ENCODE measurements around the gene FAXDC2. TPM values are rescaled to one million over a fixed set of nuclear protein-coding genes. Genes with fewer than 3 reads are reported as not detected.

The FAXDC2 gene, protein sequence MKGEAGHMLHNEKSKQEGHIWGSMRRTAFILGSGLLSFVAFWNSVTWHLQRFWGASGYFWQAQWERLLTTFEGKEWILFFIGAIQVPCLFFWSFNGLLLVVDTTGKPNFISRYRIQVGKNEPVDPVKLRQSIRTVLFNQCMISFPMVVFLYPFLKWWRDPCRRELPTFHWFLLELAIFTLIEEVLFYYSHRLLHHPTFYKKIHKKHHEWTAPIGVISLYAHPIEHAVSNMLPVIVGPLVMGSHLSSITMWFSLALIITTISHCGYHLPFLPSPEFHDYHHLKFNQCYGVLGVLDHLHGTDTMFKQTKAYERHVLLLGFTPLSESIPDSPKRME
- total RNA-seq: not detected

DNA sequence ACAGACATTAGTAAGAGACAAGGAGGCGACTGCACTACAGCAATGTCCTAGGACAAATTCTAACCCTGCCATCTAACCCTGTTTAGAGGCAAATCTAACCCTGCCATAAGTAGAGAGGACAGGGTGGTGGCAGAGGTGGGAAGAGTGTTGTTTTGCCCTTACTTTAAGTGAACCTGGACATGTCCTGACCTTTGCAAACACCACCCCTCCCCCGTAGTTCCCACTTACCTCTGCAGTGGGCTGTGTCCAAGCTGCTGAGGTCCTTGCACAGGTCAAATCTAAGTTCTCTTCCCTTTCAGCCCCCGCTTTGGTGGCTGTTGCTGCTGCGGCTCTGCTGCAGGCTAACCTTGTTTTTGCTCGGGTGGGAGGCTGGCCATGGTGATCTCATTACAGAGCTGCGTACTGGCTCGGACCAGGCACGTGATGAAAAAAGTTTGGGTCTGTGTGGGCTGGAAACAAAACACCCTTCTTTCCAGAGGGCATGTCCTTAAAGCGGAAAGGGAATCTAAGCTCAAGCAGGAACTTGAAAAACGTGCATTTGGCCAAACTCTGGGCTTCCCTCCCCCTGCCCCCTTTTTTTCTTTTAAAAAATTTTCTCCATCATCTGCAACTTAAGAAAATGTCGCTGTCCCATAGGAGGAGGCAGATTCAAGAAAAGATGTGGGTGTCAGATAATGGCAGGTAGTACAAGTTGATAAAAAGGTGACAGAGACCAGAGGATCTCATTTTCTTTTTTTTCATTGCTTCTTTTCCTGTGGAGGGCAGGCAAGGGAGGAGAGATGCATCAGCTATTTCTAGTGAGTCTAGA is at the start of gene FAXDC2:
TSS of gene FAXDC2 (minus strand) at position 349 of the 808 bp plus-strand sequence. CDS start 12,425 bp downstream, outside the sequence.
- ATAC-seq (no peak), DNase-seq (ENCODE audit: low spot score) (no peak)
- no peaks in the 10 kb centered on the region for H3K27me3 Mint-ChIP-seq
- no peak within 1 kb of the TSS for H3K4me3 Mint-ChIP-seq
- H3K4me1 Mint-ChIP-seq (ENCODE audit: low read depth in 2 of 2): no peaks in the 10 kb centered on the region
- no peaks in the 10 kb centered on the region for H3K36me3 Mint-ChIP-seq
- no peaks in the 10 kb centered on the region for H3K9me3 Mint-ChIP-seq
- no peak within 1 kb of the TSS for H3K27ac Mint-ChIP-seq

DNA sequence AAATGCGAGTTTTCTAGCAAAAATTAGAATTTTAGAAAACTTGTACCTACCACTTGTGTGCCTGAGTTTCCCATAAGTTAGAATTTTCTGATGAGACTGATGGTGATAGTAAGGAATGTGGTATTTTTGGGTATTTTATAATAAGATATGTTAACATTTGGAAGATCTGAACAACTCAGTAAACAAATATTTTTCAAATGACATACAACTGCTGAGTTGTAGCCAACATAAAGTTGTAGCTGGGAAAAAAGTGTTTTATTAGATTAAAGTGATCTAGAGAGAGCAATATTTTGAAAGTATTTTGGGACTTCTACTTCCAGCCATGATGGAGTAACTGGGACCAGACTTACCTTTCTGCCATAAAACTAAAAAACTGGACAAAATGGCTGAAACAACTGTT is 49.7 kb upstream of the FAXDC2 start:
- H3K27ac Mint-ChIP-seq: no peak overlapping the region
- H3K4me1 Mint-ChIP-seq (ENCODE audit: low read depth in 2 of 2): no peaks in the 10 kb centered on the region
- DNase-seq (ENCODE audit: low spot score): no peak
- H3K36me3 Mint-ChIP-seq: peaks cover 37% of the 10 kb centered on the region
- no peaks in the 10 kb centered on the region for H3K9me3 Mint-ChIP-seq
- no peak for ATAC-seq
- no peak overlapping the region for H3K4me3 Mint-ChIP-seq
- H3K27me3 Mint-ChIP-seq: no peaks in the 10 kb centered on the region

DNA sequence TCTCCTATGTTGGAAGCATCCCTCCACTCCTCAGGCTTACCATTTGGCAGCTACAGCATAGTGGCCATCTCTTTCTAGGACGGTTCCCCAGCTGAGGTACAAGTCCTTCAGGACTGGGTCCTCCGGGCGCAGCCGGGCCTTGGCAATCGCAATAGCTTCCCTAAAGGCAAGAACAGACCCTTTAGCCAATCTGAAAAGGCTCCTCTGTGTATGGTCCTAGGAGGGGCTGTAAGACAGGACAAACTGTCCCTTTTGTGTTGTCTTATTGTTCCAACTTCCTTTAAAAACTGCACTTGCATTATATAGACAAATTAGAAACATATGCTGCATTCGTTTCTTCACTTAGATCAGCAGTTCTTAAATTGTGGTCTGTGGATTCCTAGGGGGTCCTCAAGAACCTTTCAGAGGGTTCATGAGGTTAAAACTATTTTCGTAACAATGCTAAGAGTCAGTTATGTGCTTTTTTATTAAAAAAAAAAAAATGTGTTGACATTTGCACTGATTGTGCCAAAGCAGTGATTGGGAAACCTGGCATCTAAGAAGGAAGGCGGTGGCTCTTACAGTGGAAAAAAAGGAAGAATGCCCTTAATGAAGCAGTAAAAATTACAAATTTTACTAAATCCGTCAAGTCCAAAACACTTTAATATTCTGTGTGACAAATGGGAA is 48.9 kb upstream of the FAXDC2 start:
- no peak for ATAC-seq
- H3K27me3 Mint-ChIP-seq: no peaks in the 10 kb centered on the region
- H3K4me1 Mint-ChIP-seq (ENCODE audit: low read depth in 2 of 2): no peaks in the 10 kb centered on the region
- peaks cover 31% of the 10 kb centered on the region for H3K36me3 Mint-ChIP-seq
- no peak overlapping the region for H3K27ac Mint-ChIP-seq
- no peaks in the 10 kb centered on the region for H3K9me3 Mint-ChIP-seq
- H3K4me3 Mint-ChIP-seq: no peak overlapping the region
- DNase-seq (ENCODE audit: low spot score): no peak

DNA sequence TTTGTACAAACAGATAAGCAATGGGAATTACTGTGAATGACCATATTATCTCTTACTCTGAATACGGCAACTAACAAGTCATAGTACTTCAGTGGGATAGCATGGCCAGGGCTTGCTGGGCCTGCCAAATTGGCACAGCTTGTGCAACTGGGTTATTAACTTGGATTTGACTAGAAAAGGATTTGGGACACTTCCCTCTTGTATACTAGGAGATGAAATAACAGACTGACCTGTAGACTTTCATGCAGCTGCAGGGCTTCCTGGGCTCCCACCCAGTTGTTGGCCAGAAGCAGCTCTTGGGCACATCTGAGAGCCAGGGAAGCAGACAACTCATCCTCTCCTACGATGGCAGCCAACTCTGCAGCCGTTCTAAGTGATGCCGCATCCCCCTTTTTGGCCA is 47.8 kb upstream of the FAXDC2 start:
- Mint-ChIP-seq H3K4me1 (ENCODE audit: low read depth in 2 of 2) (no peaks in the 10 kb centered on the region), H3K27me3 (no peaks in the 10 kb centered on the region), H3K4me3 (no peak overlapping the region), H3K27ac (no peak overlapping the region), H3K9me3 (no peaks in the 10 kb centered on the region), H3K36me3 (peaks cover 31% of the 10 kb centered on the region)
- ATAC-seq: no peak
- DNase-seq (ENCODE audit: low spot score): no peak

DNA sequence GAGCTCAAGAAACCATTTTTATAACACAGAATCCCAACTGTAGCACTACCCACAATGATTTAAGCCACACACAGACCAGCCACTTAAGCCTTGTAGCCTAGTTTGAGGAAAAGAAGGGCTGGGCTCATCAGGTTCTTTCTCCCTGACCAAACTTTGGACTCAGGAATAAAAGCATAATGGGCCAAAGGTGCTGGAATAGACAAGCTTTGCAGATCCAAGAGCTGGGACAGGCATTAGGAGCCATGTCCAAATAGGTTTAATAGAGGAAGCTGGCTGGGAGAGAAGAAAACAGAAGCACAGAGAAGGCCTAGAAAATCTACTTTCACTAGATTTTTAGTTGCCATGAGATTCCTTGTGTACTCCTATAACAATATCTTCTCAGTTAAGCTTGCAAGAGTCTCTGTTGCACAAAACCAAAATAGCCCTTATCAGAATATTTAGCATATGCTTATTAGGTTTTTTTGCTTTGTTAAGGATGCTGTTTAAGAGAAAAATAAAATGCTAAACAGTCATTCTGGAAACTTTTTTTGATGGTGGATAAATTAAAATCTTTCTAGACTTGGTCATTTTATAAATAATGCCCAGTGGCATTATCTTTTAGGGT is 46.3 kb upstream of the FAXDC2 start:
- no peaks in the 10 kb centered on the region for H3K27me3 Mint-ChIP-seq
- no peak overlapping the region for H3K27ac Mint-ChIP-seq
- ATAC-seq: no peak
- no peak for DNase-seq (ENCODE audit: low spot score)
- no peaks in the 10 kb centered on the region for H3K4me1 Mint-ChIP-seq (ENCODE audit: low read depth in 2 of 2)
- H3K9me3 Mint-ChIP-seq: no peaks in the 10 kb centered on the region
- no peak overlapping the region for H3K4me3 Mint-ChIP-seq
- H3K36me3 Mint-ChIP-seq: peaks cover 26% of the 10 kb centered on the region

DNA sequence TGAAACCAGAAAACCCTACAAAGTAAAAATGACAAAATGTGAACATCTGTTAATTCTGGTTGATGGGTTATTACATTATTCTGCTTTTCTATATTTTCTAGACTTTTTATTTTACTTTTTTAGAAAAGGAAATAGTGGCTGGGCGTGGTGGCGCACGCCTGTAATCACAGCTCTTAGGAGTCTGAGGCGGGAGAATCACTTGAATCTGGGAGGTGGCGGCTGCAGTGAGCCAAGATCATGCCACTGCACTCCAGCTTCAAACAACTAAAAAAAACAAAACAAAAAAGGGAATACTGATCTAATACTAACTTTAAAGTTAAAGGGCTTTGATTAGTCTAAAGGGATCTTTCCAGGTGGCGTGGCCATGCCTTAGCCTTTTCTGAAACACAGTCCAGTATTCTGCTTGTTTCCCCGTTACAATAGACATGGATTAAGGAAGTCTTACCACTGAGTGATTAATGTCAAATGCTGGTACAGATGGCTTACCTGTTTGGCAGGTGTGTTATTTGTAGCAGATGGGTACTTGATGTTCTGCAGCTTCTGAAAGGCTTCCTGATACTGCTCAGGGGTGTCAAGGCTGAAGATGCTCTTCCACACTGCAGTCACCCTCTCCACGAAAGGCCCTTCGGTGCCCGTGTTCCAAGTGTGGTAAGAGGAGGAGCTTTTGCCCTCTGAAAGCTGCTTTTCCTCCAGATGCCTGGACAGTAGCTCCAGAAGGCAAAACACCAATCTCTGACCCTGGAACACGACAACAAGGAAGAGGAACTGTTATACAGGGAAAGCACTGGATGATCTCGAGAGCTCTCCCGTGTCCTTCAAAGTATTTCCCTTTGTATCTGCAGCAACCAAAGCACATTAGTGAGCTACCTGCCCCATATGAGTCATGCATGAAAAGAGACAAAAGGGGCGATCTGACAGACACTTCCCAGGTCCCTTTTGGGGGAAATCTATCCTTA is 45.5 kb upstream of the FAXDC2 start:
- H3K4me1 Mint-ChIP-seq (ENCODE audit: low read depth in 2 of 2): no peaks in the 10 kb centered on the region
- DNase-seq (ENCODE audit: low spot score): no peak
- ATAC-seq: no peak
- H3K27ac Mint-ChIP-seq: no peak overlapping the region
- H3K9me3 Mint-ChIP-seq: no peaks in the 10 kb centered on the region
- H3K27me3 Mint-ChIP-seq: no peaks in the 10 kb centered on the region
- no peak overlapping the region for H3K4me3 Mint-ChIP-seq
- peaks cover 30% of the 10 kb centered on the region for H3K36me3 Mint-ChIP-seq

DNA sequence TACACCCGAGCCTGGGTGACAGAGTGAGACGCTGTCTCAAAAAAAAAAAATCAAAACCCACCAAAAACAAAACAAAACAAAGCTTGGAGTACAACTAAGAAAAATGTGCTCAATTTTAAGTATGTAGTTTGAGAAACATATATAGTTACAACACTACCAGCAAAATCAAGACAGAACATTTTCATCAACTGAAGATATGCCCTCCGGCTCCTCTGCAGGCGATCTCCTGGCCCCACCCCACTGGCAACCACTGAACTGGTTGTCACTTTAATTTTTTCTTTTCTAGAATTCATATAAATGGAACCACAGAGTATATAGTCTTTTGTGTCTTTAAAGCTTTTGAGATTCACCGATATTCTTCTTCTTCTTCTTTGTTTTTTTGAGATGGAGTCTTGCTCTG is 43.0 kb upstream of the FAXDC2 start:
- Mint-ChIP-seq H3K9me3 (no peaks in the 10 kb centered on the region), H3K4me3 (no peak overlapping the region), H3K36me3 (peaks cover 31% of the 10 kb centered on the region), H3K4me1 (ENCODE audit: low read depth in 2 of 2) (no peaks in the 10 kb centered on the region), H3K27ac (no peak overlapping the region), H3K27me3 (no peaks in the 10 kb centered on the region)
- ATAC-seq (no peak), DNase-seq (ENCODE audit: low spot score) (no peak)

DNA sequence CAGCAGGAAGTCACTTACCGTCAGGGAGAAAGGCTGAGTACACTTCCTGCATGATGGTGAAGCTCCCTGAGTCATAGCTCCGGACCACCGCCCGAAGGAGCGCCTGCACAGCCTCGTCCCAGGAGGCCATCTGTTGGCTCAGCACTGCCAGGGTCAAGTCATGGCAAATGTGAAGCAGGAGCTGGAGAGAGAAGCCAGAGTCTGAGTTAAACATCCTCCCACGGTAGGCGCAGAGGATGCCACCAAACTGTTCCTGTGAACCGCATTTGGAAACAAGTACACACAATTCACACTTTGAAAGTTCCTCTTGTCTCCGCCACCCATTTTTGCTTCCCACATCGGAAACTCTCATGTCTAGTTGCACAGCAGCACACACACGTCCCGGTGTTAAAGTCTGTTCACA is 42.0 kb upstream of the FAXDC2 start:
- Mint-ChIP-seq H3K4me1 (ENCODE audit: low read depth in 2 of 2) (no peaks in the 10 kb centered on the region), H3K36me3 (peaks cover 38% of the 10 kb centered on the region), H3K4me3 (no peak overlapping the region), H3K9me3 (no peaks in the 10 kb centered on the region), H3K27ac (no peak overlapping the region), H3K27me3 (no peaks in the 10 kb centered on the region)
- no peak for ATAC-seq
- no peak for DNase-seq (ENCODE audit: low spot score)

DNA sequence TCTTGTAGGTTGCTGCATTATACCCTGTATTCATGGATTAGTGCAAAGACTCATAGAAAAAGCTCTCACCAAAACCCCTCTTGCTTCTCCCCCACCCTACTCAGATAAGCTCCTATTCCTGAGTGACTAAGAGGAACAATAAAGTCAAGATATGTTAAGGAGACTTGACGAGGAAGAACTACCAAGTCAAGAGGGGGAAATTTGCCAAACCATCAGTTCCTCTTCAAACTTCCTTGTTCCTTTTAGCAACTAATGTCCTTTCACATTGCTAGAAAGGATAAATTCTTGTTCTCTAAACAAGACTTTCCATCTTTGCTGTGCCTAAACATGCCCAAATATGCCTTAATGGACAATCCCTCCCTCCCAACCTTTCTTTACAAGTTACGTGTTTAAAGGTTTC is 35.0 kb upstream of the FAXDC2 start:
- H3K27me3 Mint-ChIP-seq: no peaks in the 10 kb centered on the region
- H3K36me3 Mint-ChIP-seq: peaks cover 57% of the 10 kb centered on the region
- no peak overlapping the region for H3K27ac Mint-ChIP-seq
- H3K4me1 Mint-ChIP-seq (ENCODE audit: low read depth in 2 of 2): no peaks in the 10 kb centered on the region
- peaks cover 11% of the 10 kb centered on the region for H3K9me3 Mint-ChIP-seq
- no peak for DNase-seq (ENCODE audit: low spot score)
- H3K4me3 Mint-ChIP-seq: no peak overlapping the region
- ATAC-seq: no peak

DNA sequence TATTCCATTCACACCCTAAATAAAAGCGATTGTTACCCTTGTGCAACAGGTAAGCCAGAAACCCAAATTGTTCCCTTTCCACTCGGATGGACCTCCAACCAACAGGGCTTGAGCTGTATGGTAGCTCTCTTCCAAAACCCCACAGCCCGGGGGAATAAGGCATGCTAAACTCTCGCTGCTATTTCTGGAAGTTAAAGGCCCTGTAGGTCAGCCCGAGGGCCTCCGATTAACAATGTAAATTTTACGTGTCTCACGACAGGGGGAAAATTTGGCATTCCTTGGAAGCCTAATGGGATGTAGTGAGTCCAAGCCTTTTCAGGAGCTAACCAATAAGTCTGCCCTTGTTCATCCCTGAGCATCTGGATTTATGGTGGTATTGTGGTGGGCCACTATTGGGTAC is 34.0 kb upstream of the FAXDC2 start:
- Mint-ChIP-seq H3K9me3 (peaks cover 11% of the 10 kb centered on the region), H3K27me3 (no peaks in the 10 kb centered on the region), H3K4me1 (ENCODE audit: low read depth in 2 of 2) (no peaks in the 10 kb centered on the region), H3K36me3 (peaks cover 59% of the 10 kb centered on the region), H3K4me3 (no peak overlapping the region), H3K27ac (no peak overlapping the region)
- DNase-seq (ENCODE audit: low spot score): no peak
- no peak for ATAC-seq

DNA sequence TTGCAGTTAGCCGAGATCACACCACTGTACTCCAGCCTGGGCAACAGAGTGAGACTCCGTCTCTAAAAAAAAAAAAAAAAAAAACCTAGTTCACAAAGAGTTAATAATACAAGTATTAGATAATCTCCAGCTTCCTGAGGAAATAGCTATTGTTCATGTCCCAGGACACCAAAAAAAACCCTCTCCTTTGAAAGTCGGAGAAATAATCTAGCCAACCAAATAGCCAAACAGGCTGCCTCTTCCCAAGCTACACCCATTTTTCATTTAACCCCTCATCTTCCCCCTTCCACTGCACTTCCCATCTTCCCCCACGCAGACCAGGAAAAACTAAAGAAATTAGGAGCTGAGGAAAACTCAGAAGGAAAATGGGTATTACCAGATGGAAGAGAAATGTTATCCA is 31.6 kb upstream of the FAXDC2 start:
- H3K9me3 Mint-ChIP-seq: peaks cover 10% of the 10 kb centered on the region
- H3K27me3 Mint-ChIP-seq: no peaks in the 10 kb centered on the region
- H3K4me1 Mint-ChIP-seq (ENCODE audit: low read depth in 2 of 2): no peaks in the 10 kb centered on the region
- DNase-seq (ENCODE audit: low spot score): no peak
- no peak overlapping the region for H3K27ac Mint-ChIP-seq
- no peak overlapping the region for H3K4me3 Mint-ChIP-seq
- H3K36me3 Mint-ChIP-seq: peaks cover 53% of the 10 kb centered on the region
- no peak for ATAC-seq

DNA sequence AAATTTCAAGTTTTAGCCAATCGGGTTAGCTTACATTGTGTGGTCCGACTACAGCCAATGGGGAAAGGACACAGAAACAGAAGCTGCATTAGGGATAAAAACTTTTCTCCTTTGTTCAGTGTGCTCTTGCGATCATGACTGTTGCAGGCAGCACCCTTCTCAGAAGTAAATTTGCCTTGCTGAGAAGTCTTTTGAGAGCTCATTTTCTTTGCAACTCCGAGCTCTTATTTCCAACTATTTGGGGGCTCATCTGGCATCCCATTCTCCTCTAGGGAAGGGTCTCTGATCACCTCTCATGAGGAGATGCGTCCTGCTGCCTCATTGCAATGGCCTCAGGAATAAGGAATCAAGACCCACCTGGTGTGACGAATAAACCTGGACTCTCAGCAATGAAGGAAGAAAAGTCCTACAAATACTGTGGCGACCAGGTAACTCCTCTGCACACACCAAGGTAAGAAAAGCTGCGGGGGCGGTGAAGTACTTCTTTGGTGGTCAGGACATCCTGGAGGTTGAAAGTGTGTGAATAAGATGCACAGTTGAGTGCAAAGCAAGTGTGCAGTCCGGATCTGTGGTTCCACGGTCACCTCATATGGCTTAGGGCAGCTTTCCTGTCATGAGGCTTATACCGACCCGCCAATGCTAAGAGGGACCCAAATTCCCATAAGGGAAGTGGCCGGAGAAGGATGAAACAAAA is 28.4 kb upstream of the FAXDC2 start:
- no peak for ATAC-seq
- Mint-ChIP-seq H3K9me3 (no peaks in the 10 kb centered on the region), H3K4me3 (no peak overlapping the region), H3K27ac (no peak overlapping the region), H3K27me3 (no peaks in the 10 kb centered on the region), H3K36me3 (peaks cover 51% of the 10 kb centered on the region), H3K4me1 (ENCODE audit: low read depth in 2 of 2) (peaks cover 0 to 2% of the 10 kb centered on the region in 2 donors)
- no peak for DNase-seq (ENCODE audit: low spot score)

All from natural killer cell treated with Interleukin-12 subunit alpha and Interleukin-12 subunit beta and Interleukin-15 and Interleukin-18, amount 100 ng/mL, for 72 hours (primary cell).